Stimulated activated naive B cell treated with anti-CD40 and anti-IgM and Interleukin-4, amounts not matched to agents 10 μg/mL and 1 μg/mL and 100 μg/mL, for 72 hours (primary cell): ENCODE data around the gene EARS2.
"Not testable (repeated sequence)": the region's sequence is repeated elsewhere in the genome, so short reads cannot be mapped to it uniquely, and the experiment has no call there.

Source experiments
- ATAC-seq, 2 donors: fragments of 150-1000 bp; cut with Tn5 transposase; replicated peaks; 2 replicates each; pipeline ENCODE4 v1.10.0; 2021; ENCODE audit warnings: moderate library complexity in 1 of 2
- DNase-seq: peaks from one replicate; pipeline ENCODE4 v3.0.0; 2021
- H3K27ac Mint-ChIP-seq: one replicate; pipeline ENCODE4 v1.8.0; 2022; ENCODE audit warnings: mild to moderate bottlenecking, mixed read lengths
- H3K27me3 Mint-ChIP-seq, 2 donors: one replicate each; pipeline ENCODE4 v1.8.0; 2022; ENCODE audit warnings: mixed read lengths in 2 of 2
- H3K36me3 Mint-ChIP-seq, 2 donors: one replicate each; pipeline ENCODE4 v1.8.0; 2022; ENCODE audit warnings: mixed read lengths in 2 of 2, mild to moderate bottlenecking in 1 of 2
- H3K4me1 Mint-ChIP-seq, 2 donors: one replicate each; pipeline ENCODE4 v1.8.0; 2022; ENCODE audit warnings: mixed read lengths in 2 of 2, mild to moderate bottlenecking in 1 of 2
- H3K4me3 Mint-ChIP-seq, 2 donors: one replicate each; pipeline ENCODE4 v1.8.0; 2022; ENCODE audit warnings: mild to moderate bottlenecking in 2 of 2, mixed read lengths in 2 of 2, moderate library complexity in 1 of 2
- H3K9me3 Mint-ChIP-seq, 2 donors: one replicate each; pipeline ENCODE4 v1.8.0; 2022; ENCODE audit warnings: mixed read lengths in 2 of 2, mild to moderate bottlenecking in 1 of 2

The EARS2 gene

DNA sequence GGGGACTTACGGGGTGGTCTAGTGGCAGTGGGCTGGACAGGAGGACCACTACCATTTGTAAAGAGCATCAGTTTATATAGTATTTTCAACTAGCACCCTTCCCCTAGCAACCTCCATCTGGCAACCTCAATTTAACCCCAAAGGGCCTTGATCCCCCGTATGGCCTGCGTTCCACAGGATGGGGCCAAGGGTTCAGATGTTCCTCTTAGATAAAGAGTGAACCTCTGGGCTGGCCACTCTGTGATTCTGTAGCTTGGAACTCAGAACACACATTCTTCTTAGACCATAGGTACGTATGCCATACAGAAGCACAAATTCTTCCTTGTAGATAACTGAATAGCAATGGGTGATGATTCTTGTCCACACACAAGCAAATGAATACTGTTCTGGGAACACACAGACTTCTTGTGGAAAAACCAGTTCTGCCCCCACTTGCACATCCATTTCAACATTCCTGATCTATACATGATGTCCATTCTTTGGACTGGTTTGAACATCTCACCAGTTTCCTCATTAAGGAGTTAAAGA is 44.9 kb downstream of the EARS2 start:
- Mint-ChIP-seq H3K27ac (no peak overlapping the region), H3K4me1 (peaks cover 29 to 59% of the 10 kb centered on the region in 2 donors), H3K36me3 (peaks cover 18 to 38% of the 10 kb centered on the region in 2 donors), H3K4me3 (no peak overlapping the region), H3K9me3 (peaks cover 2 to 6% of the 10 kb centered on the region in 2 donors), H3K27me3 (no peaks in the 10 kb centered on the region)
- no peak for ATAC-seq
- DNase-seq: no peak

DNA sequence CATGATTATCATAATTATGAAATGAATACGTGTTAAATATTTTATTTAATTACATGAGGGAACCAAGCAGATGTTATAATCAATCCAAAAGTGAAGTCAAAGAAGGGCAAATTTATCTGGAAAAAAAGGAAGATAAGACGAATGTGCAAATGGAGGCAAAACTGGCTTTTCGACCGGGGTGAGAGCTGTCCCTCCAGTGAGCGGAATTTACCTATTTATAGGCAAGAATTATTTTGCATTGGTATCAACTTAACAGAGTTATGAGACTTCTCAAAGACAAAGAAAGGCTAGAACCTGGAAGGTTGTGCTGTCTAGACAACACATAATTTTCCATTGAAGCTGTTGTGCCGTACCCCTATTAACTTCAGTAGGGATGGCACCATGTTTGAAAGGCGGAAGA is 45.4 kb downstream of the EARS2 start:
- Mint-ChIP-seq H3K4me1 (peaks cover 31 to 61% of the 10 kb centered on the region in 2 donors), H3K27me3 (no peaks in the 10 kb centered on the region), H3K4me3 (no peak overlapping the region), H3K27ac (no peak overlapping the region), H3K9me3 (peaks cover 2 to 6% of the 10 kb centered on the region in 2 donors), H3K36me3 (peaks cover 21 to 42% of the 10 kb centered on the region in 2 donors)
- DNase-seq: no peak
- no peak for ATAC-seq

DNA sequence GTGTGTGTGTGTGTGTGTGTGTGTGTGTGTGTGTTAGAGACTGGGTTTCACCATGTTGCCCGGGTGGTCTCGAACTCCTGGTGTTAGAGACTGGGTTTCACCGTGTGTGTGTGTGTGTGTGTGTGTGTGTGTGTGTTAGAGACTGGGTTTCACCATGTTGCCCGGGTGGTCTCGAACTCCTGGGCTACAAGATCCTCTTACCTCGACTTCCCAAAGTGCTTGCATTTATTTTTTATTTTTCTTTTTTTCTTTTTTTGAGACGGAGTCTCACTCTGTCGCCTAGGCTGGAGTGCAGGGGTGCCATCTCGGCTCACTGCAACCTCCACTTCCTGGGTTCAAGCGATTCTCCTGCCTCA is 46.3 kb downstream of the EARS2 start:
- not testable (repeated sequence) for ATAC-seq, DNase-seq, H3K27me3 Mint-ChIP-seq, H3K9me3 Mint-ChIP-seq
- Mint-ChIP-seq H3K27ac (peak overlapping the region; percentile 98), H3K4me3 (peak overlapping the region; percentile 87 to 92), H3K4me1 (peaks cover 35 to 61% of the 10 kb centered on the region in 2 donors), H3K36me3 (peaks cover 23 to 45% of the 10 kb centered on the region in 2 donors)

GRCh38 chr16:23510164-23510914 is 46.8 kb downstream of the EARS2 start, which contains the start of gene GGA2:
GGA2 (minus strand) TSS chr16:23510494; CDS start chr16:23510411, 83 bp downstream.
- Mint-ChIP-seq H3K36me3 (peaks cover 21 to 41% of the 10 kb centered on the region in 2 donors), H3K4me1 (peaks cover 38 to 61% of the 10 kb centered on the region in 2 donors), H3K27me3 (no peaks in the 10 kb centered on the region), H3K4me3 (peak within 1 kb of the TSS; percentile 87 to 97), H3K27ac (peak within 1 kb of the TSS; percentile 98), H3K9me3 (peaks cover 2 to 6% of the 10 kb centered on the region in 2 donors)
- ATAC-seq: peak; percentile 88 to 93
- DNase-seq: peak; percentile 75

GRCh38 chr16:23509782-23510163 is 47.4 kb downstream of the EARS2 start:
- Mint-ChIP-seq H3K36me3 (peaks cover 22 to 42% of the 10 kb centered on the region in 2 donors), H3K27ac (peak overlapping the region; percentile 98), H3K4me1 (peaks cover 40 to 63% of the 10 kb centered on the region in 2 donors), H3K27me3 (no peaks in the 10 kb centered on the region), H3K4me3 (peak overlapping the region; percentile 87 to 97), H3K9me3 (peaks cover 2 to 6% of the 10 kb centered on the region in 2 donors)
- ATAC-seq (peak; percentile 14 to 20), DNase-seq (peak; percentile 5)

GRCh38 chr16:23509441-23509754 is 47.8 kb downstream of the EARS2 start:
- Mint-ChIP-seq H3K27me3 (no peaks in the 10 kb centered on the region), H3K4me3 (peak overlapping the region; percentile 87 to 97), H3K9me3 (peaks cover 2 to 6% of the 10 kb centered on the region in 2 donors), H3K27ac (peak overlapping the region; percentile 98), H3K36me3 (peaks cover 20 to 39% of the 10 kb centered on the region in 2 donors), H3K4me1 (peaks cover 42 to 63% of the 10 kb centered on the region in 2 donors)
- no peak for DNase-seq
- ATAC-seq: no peak

DNA sequence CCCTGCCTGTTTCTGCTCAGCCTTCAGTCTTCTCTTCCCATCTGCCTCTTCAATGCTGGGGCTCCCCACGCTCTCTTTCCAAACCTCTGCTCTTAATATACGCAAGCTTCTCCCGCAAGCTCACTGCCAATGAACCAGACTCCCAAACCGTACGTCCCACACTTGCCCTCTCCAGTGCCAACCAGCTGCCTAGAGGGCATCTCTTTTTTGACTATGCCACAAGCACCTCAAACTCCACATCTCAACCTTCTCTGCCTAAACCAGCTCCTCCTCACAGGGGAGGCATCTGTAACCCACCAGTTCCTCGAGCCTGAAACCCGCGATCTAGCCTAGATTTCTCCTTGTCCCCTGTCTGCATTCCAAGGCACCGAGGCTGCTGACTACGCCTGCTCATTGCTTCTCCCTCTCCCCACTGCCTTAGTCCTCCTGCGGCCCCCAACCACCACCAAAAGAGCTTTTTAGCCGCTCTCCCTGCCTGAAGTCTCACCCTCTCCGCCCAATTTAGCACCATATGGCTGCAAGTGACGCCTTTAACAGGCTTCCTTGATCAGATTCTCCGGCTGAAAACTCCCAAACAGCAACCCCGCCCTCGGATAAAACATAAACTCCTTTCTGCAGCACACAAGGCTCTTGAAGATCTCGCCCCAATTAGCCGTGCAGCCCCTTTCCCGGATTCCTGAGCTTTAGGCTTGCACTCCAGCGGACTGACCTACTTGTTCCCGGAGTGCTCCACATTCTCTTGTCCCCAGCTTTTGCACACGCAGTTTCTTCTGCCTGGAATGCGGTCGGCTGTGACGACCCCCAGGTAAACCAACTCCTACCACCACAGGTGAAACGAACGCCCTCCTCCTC is 48.3 kb downstream of the EARS2 start:
- peaks cover 2 to 6% of the 10 kb centered on the region in 2 donors for H3K9me3 Mint-ChIP-seq
- H3K4me3 Mint-ChIP-seq: peak overlapping the region; percentile 87 to 97
- H3K36me3 Mint-ChIP-seq: peaks cover 20 to 35% of the 10 kb centered on the region in 2 donors
- H3K4me1 Mint-ChIP-seq: peaks cover 45 to 62% of the 10 kb centered on the region in 2 donors
- H3K27me3 Mint-ChIP-seq: no peaks in the 10 kb centered on the region
- ATAC-seq (no peak), DNase-seq (no peak)
- H3K27ac Mint-ChIP-seq: peak overlapping the region; percentile 98

GRCh38 chr16:23506606-23506994 is 50.5 kb downstream of the EARS2 start:
- no peaks in the 10 kb centered on the region for H3K27me3 Mint-ChIP-seq
- H3K9me3 Mint-ChIP-seq: peaks cover 2 to 6% of the 10 kb centered on the region in 2 donors
- H3K27ac Mint-ChIP-seq: peak overlapping the region; percentile 91
- DNase-seq: peak; percentile 14
- peaks cover 56 to 71% of the 10 kb centered on the region in 2 donors for H3K4me1 Mint-ChIP-seq
- H3K36me3 Mint-ChIP-seq: peaks cover 20 to 41% of the 10 kb centered on the region in 2 donors
- no peak for ATAC-seq
- H3K4me3 Mint-ChIP-seq: peak overlapping the region; percentile 78

- ATAC-seq (no peak), DNase-seq (no peak)
- peaks cover 62 to 74% of the 10 kb centered on the region in 2 donors for H3K4me1 Mint-ChIP-seq
- H3K36me3 Mint-ChIP-seq: peaks cover 20 to 45% of the 10 kb centered on the region in 2 donors
- H3K4me3 Mint-ChIP-seq: peak overlapping the region; percentile 78
- peak overlapping the region; percentile 91 for H3K27ac Mint-ChIP-seq
- no peaks in the 10 kb centered on the region for H3K27me3 Mint-ChIP-seq
- peaks cover 2 to 6% of the 10 kb centered on the region in 2 donors for H3K9me3 Mint-ChIP-seq
Observed at GRCh38 chr16:23505671-23506605, 51.2 kb downstream of the EARS2 start.

DNA sequence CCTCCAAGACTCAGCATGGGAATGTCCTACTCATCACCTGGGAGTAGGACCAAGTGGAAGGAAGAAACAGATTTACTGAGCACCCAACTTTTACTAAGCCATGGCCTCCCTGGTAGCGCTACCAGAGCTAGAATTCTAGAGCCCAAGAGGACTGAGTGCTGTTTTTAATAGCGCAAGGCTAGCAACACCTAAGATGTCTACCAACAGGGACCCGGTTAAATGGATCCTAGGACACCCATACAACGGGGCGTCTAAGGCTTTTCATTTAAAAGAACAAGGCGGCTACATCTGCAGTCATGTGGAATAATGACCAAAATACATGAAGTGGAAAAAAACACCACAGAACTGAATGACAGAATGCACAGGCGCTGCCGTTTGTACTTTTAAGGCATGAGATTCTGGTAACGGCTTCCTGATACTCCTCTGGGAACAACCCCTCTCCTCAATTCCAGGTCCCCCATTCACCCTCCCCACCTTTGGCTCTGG is 51.9 kb downstream of the EARS2 start:
- H3K9me3 Mint-ChIP-seq: peaks cover 2 to 6% of the 10 kb centered on the region in 2 donors
- H3K27me3 Mint-ChIP-seq: no peaks in the 10 kb centered on the region
- H3K4me3 Mint-ChIP-seq: peak overlapping the region; percentile 74 to 83
- no peak for DNase-seq
- peaks cover 26 to 46% of the 10 kb centered on the region in 2 donors for H3K36me3 Mint-ChIP-seq
- ATAC-seq: peak; percentile 6 to 7
- H3K4me1 Mint-ChIP-seq: peaks cover 65 to 76% of the 10 kb centered on the region in 2 donors
- H3K27ac Mint-ChIP-seq: peak overlapping the region; percentile 97

- DNase-seq (peak; percentile 75), ATAC-seq (peak; percentile 84 to 86)
- Mint-ChIP-seq H3K27ac (peak overlapping the region; percentile 97), H3K9me3 (peaks cover 2 to 6% of the 10 kb centered on the region in 2 donors), H3K4me3 (peak overlapping the region; percentile 74 to 83), H3K4me1 (peaks cover 72 to 82% of the 10 kb centered on the region in 2 donors), H3K27me3 (no peaks in the 10 kb centered on the region), H3K36me3 (peaks cover 29 to 52% of the 10 kb centered on the region in 2 donors)
Observed at GRCh38 chr16:23504453-23505179, 52.5 kb downstream of the EARS2 start.

- H3K36me3 Mint-ChIP-seq: peaks cover 25 to 47% of the 10 kb centered on the region in 2 donors
- H3K4me3 Mint-ChIP-seq: no peak overlapping the region
- peaks cover 2 to 6% of the 10 kb centered on the region in 2 donors for H3K9me3 Mint-ChIP-seq
- H3K27ac Mint-ChIP-seq: peak overlapping the region; percentile 97
- H3K27me3 Mint-ChIP-seq: no peaks in the 10 kb centered on the region
- DNase-seq (no peak), ATAC-seq (no peak)
- peaks cover 68 to 82% of the 10 kb centered on the region in 2 donors for H3K4me1 Mint-ChIP-seq
Observed at GRCh38 chr16:23504076-23504452, 53.1 kb downstream of the EARS2 start.

GRCh38 chr16:23502466-23502865 is 54.7 kb downstream of the EARS2 start:
- Mint-ChIP-seq H3K9me3 (no peaks in the 10 kb centered on the region), H3K4me3 (no peak overlapping the region), H3K36me3 (peaks cover 19 to 43% of the 10 kb centered on the region in 2 donors), H3K27ac (no peak overlapping the region), H3K27me3 (no peaks in the 10 kb centered on the region), H3K4me1 (peaks cover 68 to 86% of the 10 kb centered on the region in 2 donors)
- ATAC-seq: no peak
- no peak for DNase-seq
